A549 treated with Hydrocortisone at 1 μM for 4 hours (cell line): ENCODE data around the gene SRPRB. TPM values are rescaled to one million over a fixed set of nuclear protein-coding genes. Genes with fewer than 3 reads are reported as not detected.

Experiments
- total RNA-seq: library from RNA; stranded (reverse); fragments of 200-300 nt; extraction: Qiagen RNA extraction; gene quantifications from 5 replicates; pipeline ENCODE4 v1.2.3, GENCODE V29; 2022

Gene SRPRB, protein sequence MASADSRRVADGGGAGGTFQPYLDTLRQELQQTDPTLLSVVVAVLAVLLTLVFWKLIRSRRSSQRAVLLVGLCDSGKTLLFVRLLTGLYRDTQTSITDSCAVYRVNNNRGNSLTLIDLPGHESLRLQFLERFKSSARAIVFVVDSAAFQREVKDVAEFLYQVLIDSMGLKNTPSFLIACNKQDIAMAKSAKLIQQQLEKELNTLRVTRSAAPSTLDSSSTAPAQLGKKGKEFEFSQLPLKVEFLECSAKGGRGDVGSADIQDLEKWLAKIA
- total RNA-seq = 48.9 to 73.6 TPM (median 55.3 TPM) in 5 replicates

GRCh38 chr3:133805702-133806475, at the start of gene SRPRB:
Gene SRPRB (plus strand): TSS chr3:133805815. CDS start chr3:133805849, 34 bp downstream.

Other genes with a start within 250 kb of the SRPRB start
- 106 to 142 TPM (median 112 TPM) in 5 replicates for gene CDV3, start 232.1 kb upstream of the SRPRB start, total RNA-seq
- gene TOPBP1, start 143.9 kb upstream of the SRPRB start, total RNA-seq = 19.3 to 31.8 TPM (median 24.1 TPM) in 5 replicates
- 0.91 to 2.4 TPM (median 1.4 TPM) in 5 replicates for gene TF, start 59.4 kb upstream of the SRPRB start, total RNA-seq
- 2.0 to 3.6 TPM (median 2.1 TPM) in 5 replicates for gene RAB6B, start 90.1 kb downstream of the SRPRB start, total RNA-seq
- 0.07 to 0.24 TPM (median 0.23 TPM) in 5 replicates for gene SLCO2A1, start 224.1 kb downstream of the SRPRB start, total RNA-seq